Measurements from ENCODE around the gene NEMP2. TPM values are rescaled to one million over a fixed set of nuclear protein-coding genes. Genes with fewer than 3 reads are reported as not detected.
A peak's percentile ranks its signal among the peaks of the same experiment; 100 is the strongest.
"Not testable (repeated sequence)": the region's sequence is repeated elsewhere in the genome, so short reads cannot be mapped to it uniquely, and the experiment has no call there.

Gene NEMP2
- total RNA-seq, 1 donor from 2014 or later: 9.8 TPM

GRCh38 chr2:190501702-190502407 lies 32.7 kb downstream of the NEMP2 start:
- Mint-ChIP-seq H3K27ac (ENCODE audit: unreplicated experiment) (no peak overlapping the region), H3K4me3 (no peak overlapping the region), H3K36me3 (ENCODE audit: low read depth) (no peaks in the 10 kb centered on the region), H3K9me3 (no peaks in the 10 kb centered on the region), H3K27me3 (ENCODE audit: low read depth) (no peaks in the 10 kb centered on the region), H3K4me1 (peaks cover 14% of the 10 kb centered on the region)
- TF ChIP-seq CTCF (conservative IDR thresholded peaks at IDR 0.05): no peak
- no peak for DNase-seq (ENCODE audit: low read depth, low spot score)

- Mint-ChIP-seq H3K27me3 (ENCODE audit: low read depth) (no peaks in the 10 kb centered on the region), H3K9me3 (no peaks in the 10 kb centered on the region), H3K4me3 (no peak overlapping the region), H3K36me3 (ENCODE audit: low read depth) (no peaks in the 10 kb centered on the region), H3K4me1 (peaks cover 11% of the 10 kb centered on the region), H3K27ac (ENCODE audit: unreplicated experiment) (peak overlapping the region; percentile 78)
- no peak for DNase-seq (ENCODE audit: low read depth, low spot score)
- no peak for TF ChIP-seq CTCF (conservative IDR thresholded peaks at IDR 0.05)
Measured at GRCh38 chr2:190501231-190501630, 33.3 kb downstream of the NEMP2 start.

- Mint-ChIP-seq H3K27ac (ENCODE audit: unreplicated experiment) (no peak overlapping the region), H3K4me1 (peaks cover 11% of the 10 kb centered on the region), H3K9me3 (no peaks in the 10 kb centered on the region), H3K36me3 (ENCODE audit: low read depth) (peaks cover 5% of the 10 kb centered on the region), H3K27me3 (ENCODE audit: low read depth) (no peaks in the 10 kb centered on the region), H3K4me3 (no peak overlapping the region)
- no peak for DNase-seq (ENCODE audit: low read depth, low spot score)
- TF ChIP-seq CTCF (conservative IDR thresholded peaks at IDR 0.05): no peak
Measured at GRCh38 chr2:190500054-190500502, 34.4 kb downstream of the NEMP2 start.

GRCh38 chr2:190499273-190499672 lies 35.2 kb downstream of the NEMP2 start:
- TF ChIP-seq CTCF (conservative IDR thresholded peaks at IDR 0.05): no peak
- H3K4me3 Mint-ChIP-seq: no peak overlapping the region
- peaks cover 11% of the 10 kb centered on the region for H3K4me1 Mint-ChIP-seq
- peaks cover 5% of the 10 kb centered on the region for H3K36me3 Mint-ChIP-seq (ENCODE audit: low read depth)
- no peak for DNase-seq (ENCODE audit: low read depth, low spot score)
- no peaks in the 10 kb centered on the region for H3K27me3 Mint-ChIP-seq (ENCODE audit: low read depth)
- H3K9me3 Mint-ChIP-seq: no peaks in the 10 kb centered on the region
- no peak overlapping the region for H3K27ac Mint-ChIP-seq (ENCODE audit: unreplicated experiment)

- TF ChIP-seq CTCF (conservative IDR thresholded peaks at IDR 0.05): no peak
- H3K9me3 Mint-ChIP-seq: peaks cover 7% of the 10 kb centered on the region
- no peak overlapping the region for H3K27ac Mint-ChIP-seq (ENCODE audit: unreplicated experiment)
- peaks cover 17% of the 10 kb centered on the region for H3K36me3 Mint-ChIP-seq (ENCODE audit: low read depth)
- no peak for DNase-seq (ENCODE audit: low read depth, low spot score)
- H3K4me1 Mint-ChIP-seq: peaks cover 11% of the 10 kb centered on the region
- H3K4me3 Mint-ChIP-seq: no peak overlapping the region
- H3K27me3 Mint-ChIP-seq (ENCODE audit: low read depth): no peaks in the 10 kb centered on the region
Measured at GRCh38 chr2:190497428-190497827, 37.1 kb downstream of the NEMP2 start.

- not testable (repeated sequence) for H3K4me3 Mint-ChIP-seq; H3K27ac Mint-ChIP-seq (ENCODE audit: unreplicated experiment); H3K4me1 Mint-ChIP-seq; DNase-seq (ENCODE audit: low read depth, low spot score); H3K27me3 Mint-ChIP-seq (ENCODE audit: low read depth)
- H3K36me3 Mint-ChIP-seq (ENCODE audit: low read depth): peaks cover 26% of the 10 kb centered on the region
- H3K9me3 Mint-ChIP-seq: peaks cover 13% of the 10 kb centered on the region
Measured at GRCh38 chr2:190494600-190495227, 39.8 kb downstream of the NEMP2 start.
